Right atrium auricular region (tissue), 2 donors: Measurements from ENCODE around the gene RAD51B. TPM values are rescaled to one million over a fixed set of nuclear protein-coding genes. Genes with fewer than 3 reads are reported as not detected.
"Not testable (repeated sequence)": the region's sequence is repeated elsewhere in the genome, so short reads cannot be mapped to it uniquely, and the experiment has no call there.

ENCODE experiments used
- DNase-seq: peaks from one replicate; pipeline ENCODE4 v3.0.0-alpha.2; 2019; ENCODE audit warnings: low spot score
- H3K27ac ChIP-seq, 2 donors: fragments of 200-600 bp; sonication (generic); 1 replicate in 1 of 2; 2 replicates in 1 of 2; pipeline ENCODE4 v1.5.1; 2016 to 2019
- H3K27me3 ChIP-seq, 2 donors: fragments of 200-600 bp; sonication (generic); one replicate each; pipeline versions ENCODE4 v1.5.1 to v1.6.0; 2017 to 2019
- H3K36me3 ChIP-seq: fragments of 200-600 bp; sonication (generic); one replicate; pipeline ENCODE4 v1.5.1; 2016
- H3K4me1 ChIP-seq, 2 donors: fragments of 200-600 bp; sonication (generic); one replicate each; pipeline versions ENCODE4 v1.5.1 to v1.6.0; 2017 to 2019
- H3K4me3 ChIP-seq, 2 donors: fragments of 200-600 bp; sonication (generic); 1 replicate in 1 of 2; 2 replicates in 1 of 2; pipeline ENCODE4 v1.5.1; 2017 to 2019; ENCODE audit warnings: mild to moderate bottlenecking in 1 of 2, moderate library complexity in 1 of 2
- H3K9me3 ChIP-seq, 2 donors: fragments of 200-600 bp; sonication (generic); one replicate each; pipeline ENCODE4 v1.5.1; 2019
- CTCF ChIP-seq, 2 donors: fragments of 200-600 bp; sonication (generic); IDR thresholded peaks; one replicate each; pipeline ENCODE4 v1.5.1; 2019; ENCODE audit warnings: antibody characterized with exemption in 2 of 2
- total RNA-seq, 2 donors: library from RNA; depleted of rRNA; stranded (reverse); fragments of >200 nt; gene quantifications; one replicate each; pipeline ENCODE4 v1.1.0, GENCODE V29; 2016

Gene RAD51B
- total RNA-seq, 2 donors from 2014 or later = 1.2 to 1.5 TPM

- DNase-seq = no peak
- Histone ChIP-seq H3K36me3 (no peaks in the 10 kb centered on the region), H3K27me3 (no peaks in the 10 kb centered on the region), H3K27ac (no peak overlapping the region), H3K4me3 (no peak overlapping the region), H3K4me1 (no peaks in the 10 kb centered on the region), H3K9me3 (no peaks in the 10 kb centered on the region)
- TF ChIP-seq CTCF (IDR thresholded peaks at IDR 0.05) = no peak
These were observed 164.7 kb downstream of the RAD51B start for GRCh38 chr14:67984274-67984673.

GRCh38 chr14:67986131-67986841, 166.7 kb downstream of the RAD51B start:
- Histone ChIP-seq H3K27me3 (no peaks in the 10 kb centered on the region), H3K4me3 (no peak overlapping the region), H3K27ac (no peak overlapping the region), H3K9me3 (no peaks in the 10 kb centered on the region), H3K36me3 (no peaks in the 10 kb centered on the region), H3K4me1 (no peaks in the 10 kb centered on the region)
- TF ChIP-seq CTCF (IDR thresholded peaks at IDR 0.05) = no peak
- no peak for DNase-seq

- H3K9me3 ChIP-seq = no peaks in the 10 kb centered on the region
- no peaks in the 10 kb centered on the region for H3K36me3 ChIP-seq
- H3K4me1 ChIP-seq = no peaks in the 10 kb centered on the region
- no peaks in the 10 kb centered on the region for H3K27me3 ChIP-seq
- TF ChIP-seq CTCF (IDR thresholded peaks at IDR 0.05) = no peak
- no peak overlapping the region for H3K4me3 ChIP-seq
- H3K27ac ChIP-seq = no peak overlapping the region
- no peak for DNase-seq
These were observed 168.0 kb downstream of the RAD51B start for GRCh38 chr14:67987606-67988005.

GRCh38 chr14:67988210-67988609, 168.6 kb downstream of the RAD51B start:
- H3K27ac ChIP-seq, H3K36me3 ChIP-seq, DNase-seq, H3K9me3 ChIP-seq, H3K27me3 ChIP-seq, H3K4me1 ChIP-seq, H3K4me3 ChIP-seq: not testable (repeated sequence)

- Histone ChIP-seq H3K27ac (no peak overlapping the region), H3K36me3 (no peaks in the 10 kb centered on the region), H3K9me3 (no peaks in the 10 kb centered on the region), H3K27me3 (no peaks in the 10 kb centered on the region), H3K4me1 (no peaks in the 10 kb centered on the region), H3K4me3 (no peak overlapping the region)
- no peak for DNase-seq
- no peak for TF ChIP-seq CTCF (IDR thresholded peaks at IDR 0.05)
These were observed 171.0 kb downstream of the RAD51B start for GRCh38 chr14:67990576-67990975.

- Histone ChIP-seq H3K4me3 (no peak overlapping the region), H3K4me1 (peaks cover 0 to under 1% of the 10 kb centered on the region in 2 donors), H3K36me3 (no peaks in the 10 kb centered on the region), H3K9me3 (no peaks in the 10 kb centered on the region), H3K27me3 (no peaks in the 10 kb centered on the region), H3K27ac (no peak overlapping the region)
- TF ChIP-seq CTCF (IDR thresholded peaks at IDR 0.05) = no peak
- DNase-seq = no peak
These were observed 175.0 kb downstream of the RAD51B start for GRCh38 chr14:67994531-67994930.
